PC-9 (cell line): ENCODE measurements around the gene RAB11FIP4.

Experiments used
- CTCF ChIP-seq: fragments of 200-600 bp; sonication (generic); conservative IDR thresholded peaks from 2 replicates; pipeline ENCODE4 v1.6.1; 2017; ENCODE audit warnings: mixed run types, antibody characterized with exemption, mild to moderate bottlenecking, moderate library complexity
- EZH2 ChIP-seq: fragments of 200-600 bp; sonication (generic); IDR thresholded peaks from 2 replicates; pipeline ENCODE4 v1.8.0; 2017; ENCODE audit warnings: antibody characterized with exemption, low read depth

- TF ChIP-seq CTCF (no peak), EZH2 (no peak)
Observed at GRCh38 chr17:31488982-31489294, 97.5 kb downstream of the RAB11FIP4 start.
